HG03521 (cell line): Measurements from ENCODE around the gene ARID2.

Experiments used
- ATAC-seq: cut with Tn5 transposase; IDR thresholded peaks from one replicate; pipeline ENCODE4 v1.9.1; 2021; ENCODE audit warnings: mild to moderate bottlenecking, moderate library complexity; ENCODE audit not compliant: unreplicated experiment

ARID2 gene

GRCh38 chr12:45760333-45760732 lies 30.8 kb downstream of the ARID2 start:
- no peak for ATAC-seq

- no peak for ATAC-seq
These were observed 32.9 kb downstream of the ARID2 start for GRCh38 chr12:45762185-45763110.

GRCh38 chr12:45763381-45763780 lies 33.9 kb downstream of the ARID2 start:
- ATAC-seq: no peak

- no peak for ATAC-seq
These were observed 38.7 kb downstream of the ARID2 start for GRCh38 chr12:45768194-45768593.

GRCh38 chr12:45773747-45774146 lies 44.2 kb downstream of the ARID2 start:
- no peak for ATAC-seq

- ATAC-seq: no peak
These were observed 45.1 kb downstream of the ARID2 start for GRCh38 chr12:45774508-45775162.

GRCh38 chr12:45775465-45775864 lies 46.0 kb downstream of the ARID2 start:
- no peak for ATAC-seq

- no peak for ATAC-seq
These were observed 46.5 kb downstream of the ARID2 start for GRCh38 chr12:45775964-45776363.

- no peak for ATAC-seq
These were observed 50.4 kb downstream of the ARID2 start for GRCh38 chr12:45779936-45780335.

- ATAC-seq: no peak
These were observed 51.6 kb downstream of the ARID2 start for GRCh38 chr12:45781080-45781479.

GRCh38 chr12:45785315-45785714 lies 55.8 kb downstream of the ARID2 start:
- ATAC-seq: no peak

GRCh38 chr12:45789025-45789424 lies 59.5 kb downstream of the ARID2 start:
- ATAC-seq: no peak

GRCh38 chr12:45794422-45794821 lies 64.9 kb downstream of the ARID2 start:
- no peak for ATAC-seq

GRCh38 chr12:45801625-45802024 lies 72.1 kb downstream of the ARID2 start:
- ATAC-seq: no peak

- ATAC-seq: no peak
These were observed 73.6 kb downstream of the ARID2 start for GRCh38 chr12:45803111-45803510.

- ATAC-seq: no peak
These were observed 87.1 kb downstream of the ARID2 start for GRCh38 chr12:45816652-45817051.

GRCh38 chr12:45827974-45828373 lies 98.5 kb downstream of the ARID2 start:
- no peak for ATAC-seq

GRCh38 chr12:45828402-45828801 lies 98.9 kb downstream of the ARID2 start:
- ATAC-seq: peak; percentile 62

GRCh38 chr12:45831590-45831989 lies 102.1 kb downstream of the ARID2 start:
- no peak for ATAC-seq

GRCh38 chr12:45833401-45833800 lies 103.9 kb downstream of the ARID2 start:
- no peak for ATAC-seq

- ATAC-seq: no peak
These were observed 105.3 kb downstream of the ARID2 start for GRCh38 chr12:45834809-45835208.

- ATAC-seq: no peak
These were observed 110.4 kb downstream of the ARID2 start for GRCh38 chr12:45839917-45840316.
